ENCODE data around the gene PRADC1. TPM values are rescaled to one million over a fixed set of nuclear protein-coding genes. Genes with fewer than 3 reads are reported as not detected.

PRADC1 gene
- total and polyA plus RNA-seq, 2 donors from 2014 or later = 16.1 to 57.7 TPM

GRCh38 chr2:73227086-73227485 lies 6.0 kb downstream of the PRADC1 start:
- H3K4me1 ChIP-seq (ENCODE audit: control insufficient read depth in 2 of 3, insufficient read depth in 2 of 3, low read depth in 1 of 3, low read length in 3 of 3) = no peaks in the 10 kb centered on the region
- H3K27ac ChIP-seq (ENCODE audit: low read depth in 2 of 2, low read length in 2 of 2) = no peak overlapping the region
- H3K27me3 ChIP-seq (ENCODE audit: control insufficient read depth, insufficient read depth, low read length) = no peaks in the 10 kb centered on the region
- no peak for FAIRE-seq
- no peaks in the 10 kb centered on the region for H3K9me3 ChIP-seq (ENCODE audit: control insufficient read depth in 2 of 3, insufficient read depth in 1 of 3, low read length in 3 of 3)
- H3K9ac ChIP-seq (ENCODE audit: low read length in 3 of 3) = no peak overlapping the region
- intact Hi-C loops (cut with DNase I) = no loop called here
- no peak overlapping the region for H3K4me3 ChIP-seq (ENCODE audit: low read length in 3 of 3)
- no peak for TF ChIP-seq CTCF (IDR thresholded peaks at IDR 0.05; ENCODE audit: borderline replicate concordance, extremely low read depth, insufficient read depth)
- peaks cover 0 to 44% (median 16%) of the 10 kb centered on the region in 3 donors for H3K36me3 ChIP-seq (ENCODE audit: control insufficient read depth in 2 of 3, insufficient read depth in 3 of 3, low read length in 3 of 3)
- no peak for DNase-seq

- no peak overlapping the region for H3K4me3 ChIP-seq (ENCODE audit: low read length in 3 of 3)
Measured at GRCh38 chr2:73225513-73226360, 7.3 kb downstream of the PRADC1 start.

GRCh38 chr2:73223821-73224220 lies 9.2 kb downstream of the PRADC1 start:
- DNase-seq (no peak), FAIRE-seq (no peak)
- TF ChIP-seq CTCF (IDR thresholded peaks at IDR 0.05; ENCODE audit: borderline replicate concordance, extremely low read depth, insufficient read depth) = no peak
- H3K27ac ChIP-seq (ENCODE audit: low read depth in 2 of 2, low read length in 2 of 2) = no peak overlapping the region
- no peaks in the 10 kb centered on the region for H3K27me3 ChIP-seq (ENCODE audit: control insufficient read depth, insufficient read depth, low read length)
- no peaks in the 10 kb centered on the region for H3K9me3 ChIP-seq (ENCODE audit: control insufficient read depth in 2 of 3, insufficient read depth in 1 of 3, low read length in 3 of 3)
- no peak overlapping the region for H3K9ac ChIP-seq (ENCODE audit: low read length in 3 of 3)
- intact Hi-C loops (cut with DNase I) = no loop called here
- peaks cover 0 to 34% (median 24%) of the 10 kb centered on the region in 3 donors for H3K36me3 ChIP-seq (ENCODE audit: control insufficient read depth in 2 of 3, insufficient read depth in 3 of 3, low read length in 3 of 3)
- H3K4me3 ChIP-seq (ENCODE audit: low read length in 3 of 3) = no peak overlapping the region
- no peaks in the 10 kb centered on the region for H3K4me1 ChIP-seq (ENCODE audit: control insufficient read depth in 2 of 3, insufficient read depth in 2 of 3, low read depth in 1 of 3, low read length in 3 of 3)

More at GRCh38 chr2:73225513-73226360, 7.3 kb downstream of the PRADC1 start:
- Histone ChIP-seq H3K4me1 (ENCODE audit: control insufficient read depth in 2 of 3, insufficient read depth in 2 of 3, low read depth in 1 of 3, low read length in 3 of 3) (no peaks in the 10 kb centered on the region), H3K9me3 (ENCODE audit: control insufficient read depth in 2 of 3, insufficient read depth in 1 of 3, low read length in 3 of 3) (no peaks in the 10 kb centered on the region), H3K27me3 (ENCODE audit: control insufficient read depth, insufficient read depth, low read length) (no peaks in the 10 kb centered on the region), H3K27ac (ENCODE audit: low read depth in 2 of 2, low read length in 2 of 2) (no peak overlapping the region), H3K9ac (ENCODE audit: low read length in 3 of 3) (no peak overlapping the region), H3K36me3 (ENCODE audit: control insufficient read depth in 2 of 3, insufficient read depth in 3 of 3, low read length in 3 of 3) (peaks cover 0 to 44% (median 21%) of the 10 kb centered on the region in 3 donors)
- no peak for FAIRE-seq
- no peak for TF ChIP-seq CTCF (IDR thresholded peaks at IDR 0.05; ENCODE audit: borderline replicate concordance, extremely low read depth, insufficient read depth)
- DNase-seq = no peak
- intact Hi-C loops (cut with DNase I) = no loop called here
